HCT116 (cell line): ENCODE data around the gene TERT.

ENCODE experiments used
- ATF3 ChIP-seq: IDR thresholded peaks from 2 replicates; pipeline ENCODE4 v1.6.1; 2012
- CTCF ChIP-seq, 3 experiments: fragments of 200-600 bp in 1 of 3; sonication (generic) in 1 of 3; IDR thresholded peaks in 2 of 3; conservative IDR thresholded peaks in 1 of 3; 2 replicates each; pipeline ENCODE4 v1.5.1; 2012 to 2017; ENCODE audit warnings: low read depth in 2 of 3, low read length in 2 of 3, antibody characterized with exemption in 1 of 3, borderline replicate concordance in 1 of 3, control low read depth in 1 of 3, mild to moderate bottlenecking in 1 of 3, mixed read lengths in 1 of 3, mixed run types in 1 of 3, moderate library complexity in 1 of 3; ENCODE audit not compliant: insufficient read depth in 1 of 3
- RAD21 ChIP-seq: IDR thresholded peaks from 2 replicates; pipeline ENCODE4 v1.6.1; 2012; ENCODE audit warnings: low read depth, mild to moderate bottlenecking
- TCF7L2 ChIP-seq: IDR thresholded peaks from 2 replicates; pipeline ENCODE4 v1.7.0; 2011; ENCODE audit warnings: borderline replicate concordance, inconsistent platforms; ENCODE audit not compliant: insufficient read depth, insufficient read length; ENCODE audit errors: extremely low read depth

- TF ChIP-seq CTCF (IDR thresholded peaks at IDR 0.05 in 2 of 3, conservative IDR thresholded peaks at IDR 0.05 in 1 of 3; ENCODE audit: borderline replicate concordance in 1 of 3, insufficient read depth in 1 of 3, low read depth in 2 of 3, low read length in 2 of 3): no peak
- no peak for TF ChIP-seq TCF7L2
- TF ChIP-seq ATF3: no peak
- TF ChIP-seq RAD21: no peak
Measured at GRCh38 chr5:1243487-1244130, 51.3 kb downstream of the TERT start.
